ENCODE data around the gene FATE1.

Gene FATE1

DNA sequence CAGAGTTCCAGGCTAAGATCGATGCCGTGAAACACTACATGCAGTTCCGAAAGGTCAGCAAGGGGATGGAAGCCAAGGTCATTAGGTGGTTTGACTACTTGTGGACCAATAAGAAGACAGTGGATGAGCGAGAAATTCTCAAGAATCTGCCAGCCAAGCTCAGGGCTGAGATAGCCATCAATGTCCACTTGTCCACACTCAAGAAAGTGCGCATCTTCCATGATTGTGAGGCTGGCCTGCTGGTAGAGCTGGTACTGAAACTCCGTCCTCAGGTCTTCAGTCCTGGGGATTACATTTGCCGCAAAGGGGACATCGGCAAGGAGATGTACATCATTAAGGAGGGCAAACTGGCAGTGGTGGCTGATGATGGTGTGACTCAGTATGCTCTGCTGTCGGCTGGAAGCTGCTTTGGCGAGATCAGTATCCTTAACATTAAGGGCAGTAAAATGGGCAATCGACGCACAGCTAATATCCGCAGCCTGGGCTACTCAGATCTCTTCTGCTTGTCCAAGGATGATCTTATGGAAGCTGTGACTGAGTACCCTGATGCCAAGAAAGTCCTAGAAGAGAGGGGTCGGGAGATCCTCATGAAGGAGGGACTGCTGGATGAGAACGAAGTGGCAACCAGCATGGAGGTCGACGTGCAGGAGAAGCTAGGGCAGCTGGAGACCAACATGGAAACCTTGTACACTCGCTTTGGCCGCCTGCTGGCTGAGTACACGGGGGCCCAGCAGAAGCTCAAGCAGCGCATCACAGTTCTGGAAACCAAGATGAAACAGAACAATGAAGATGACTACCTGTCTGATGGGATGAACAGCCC lies 28.0 kb downstream of the FATE1 start:
- DNase-seq = no peak

DNA sequence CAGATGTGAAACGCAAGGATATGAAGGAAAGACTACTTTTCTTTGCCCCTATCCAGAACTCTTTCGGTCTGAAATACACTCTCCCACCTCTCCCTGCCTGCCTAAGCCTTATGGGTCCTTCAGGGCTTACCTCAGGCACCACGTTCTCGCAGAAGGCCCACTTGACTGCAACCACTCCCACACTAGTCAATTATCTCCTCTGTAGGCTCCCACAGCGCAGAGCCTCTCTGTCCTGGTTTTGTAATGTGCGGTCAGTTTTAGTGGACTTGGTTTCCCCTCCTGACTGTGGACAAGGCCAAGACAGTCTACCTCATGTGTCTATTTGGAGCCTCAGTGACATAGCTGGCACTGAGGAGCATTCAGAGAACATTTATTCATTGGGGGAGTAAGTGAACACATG lies 29.8 kb downstream of the FATE1 start:
- DNase-seq = no peak

DNA sequence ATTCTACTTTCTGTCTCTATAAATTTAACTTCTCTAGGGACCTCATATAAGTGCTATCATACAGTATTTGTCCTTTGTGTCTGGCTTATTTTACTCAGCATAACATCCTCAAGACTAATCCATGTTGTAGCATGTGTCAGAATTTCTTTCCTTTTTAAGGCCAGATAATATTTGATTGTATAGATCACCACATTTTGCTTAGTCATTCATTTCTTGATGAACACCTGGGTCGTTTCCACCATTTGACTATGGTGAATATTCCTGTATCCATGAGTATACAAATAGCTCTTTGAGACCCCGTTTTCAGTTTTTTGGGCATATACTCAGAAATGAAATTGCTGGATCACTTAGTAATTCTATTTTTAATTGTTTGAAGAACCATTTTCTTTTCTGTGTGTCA lies 30.7 kb downstream of the FATE1 start:
- no peak for DNase-seq

DNA sequence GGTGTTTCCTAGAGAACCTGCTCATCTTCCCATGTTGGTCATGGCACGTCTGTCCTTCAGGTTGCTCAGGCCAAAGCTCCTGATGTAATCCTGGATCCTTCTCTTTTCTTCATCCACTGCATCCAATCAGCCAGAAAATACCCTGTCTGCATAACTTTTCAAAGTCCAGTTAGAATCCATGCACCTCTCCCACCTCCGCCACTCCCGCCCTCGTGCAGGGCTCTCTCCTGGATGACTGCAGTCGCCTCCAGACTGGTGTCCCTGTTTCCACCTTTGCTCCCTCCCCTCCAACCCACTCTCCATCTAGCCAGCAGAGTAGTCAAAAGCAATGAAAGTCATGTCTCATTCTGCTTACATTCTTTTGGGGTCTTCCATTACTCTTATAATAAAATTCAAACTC lies 34.7 kb downstream of the FATE1 start:
- DNase-seq = no peak

DNA sequence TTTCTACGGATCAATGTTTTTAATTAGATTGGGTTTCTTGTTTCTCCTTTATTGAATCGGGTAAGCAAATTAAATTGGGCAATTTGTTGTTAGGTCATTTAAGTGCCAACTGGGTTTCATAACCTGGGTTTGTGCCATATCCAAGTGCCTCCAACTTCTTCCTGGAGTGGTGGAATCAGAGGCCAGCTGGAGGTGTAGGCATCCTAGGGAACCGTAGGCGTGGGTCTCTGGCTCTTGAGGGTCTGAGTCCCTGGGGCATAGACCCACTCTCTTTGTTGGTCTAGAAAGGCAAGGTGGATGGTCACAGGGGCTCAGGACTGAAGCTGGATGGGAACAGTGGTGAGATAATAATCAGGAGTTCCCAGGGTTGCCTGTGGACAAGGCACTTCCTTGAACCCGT lies 37.0 kb downstream of the FATE1 start:
- no peak for DNase-seq

DNA sequence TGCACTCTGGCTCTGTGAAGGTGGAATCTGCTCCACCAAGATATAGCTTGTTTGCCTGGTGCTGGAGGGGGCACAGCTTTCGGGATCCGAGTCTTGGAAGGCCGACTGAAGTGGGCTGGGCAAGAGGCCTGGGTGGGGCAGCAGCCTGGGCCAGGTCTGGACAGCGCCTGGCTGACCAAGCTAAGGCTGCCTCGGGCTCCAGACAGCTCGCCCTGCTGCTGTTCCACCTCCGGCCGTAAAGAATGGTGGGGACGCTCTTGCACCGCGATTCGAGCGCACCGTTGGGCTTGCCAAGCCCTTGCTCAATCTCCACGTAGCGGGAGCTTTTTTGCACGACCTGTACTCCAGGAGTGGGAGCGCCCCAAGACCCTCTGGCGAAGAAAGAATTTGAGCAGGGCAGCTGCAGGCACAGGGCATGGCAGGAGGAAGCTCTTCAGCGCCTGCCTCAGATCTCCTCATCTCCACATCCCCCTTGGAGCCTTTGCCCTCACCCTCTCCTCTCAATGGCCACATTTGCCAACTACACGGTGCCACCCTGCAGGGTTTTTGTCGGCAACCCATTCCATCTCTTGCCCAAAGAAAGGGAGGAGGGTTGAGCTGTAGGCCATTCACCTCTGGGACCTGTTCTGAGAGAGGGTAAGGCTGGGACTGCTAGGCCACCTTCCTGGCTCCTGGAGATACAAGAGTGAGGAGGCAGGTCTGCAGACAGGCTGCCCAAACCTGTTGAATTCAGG lies 37.6 kb downstream of the FATE1 start:
- no peak for DNase-seq

DNA sequence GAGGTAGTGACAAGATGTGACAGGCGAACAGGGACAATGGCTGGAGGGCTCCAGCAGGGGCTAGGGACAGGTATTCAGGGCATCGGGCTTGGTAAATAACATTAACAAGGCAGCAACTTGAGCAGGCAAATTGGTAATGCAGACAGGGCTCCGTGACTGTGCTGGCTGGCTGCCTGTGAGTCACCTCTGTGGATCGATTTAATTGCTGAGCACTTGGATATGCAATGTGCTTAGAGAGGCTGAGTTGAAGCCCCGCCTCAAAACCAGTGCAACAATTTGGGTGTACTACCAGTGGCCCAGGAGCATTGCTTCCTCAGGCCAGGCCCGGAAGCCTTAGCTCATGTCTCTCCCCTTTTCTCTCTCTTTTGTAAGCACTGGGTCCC lies 38.2 kb downstream of the FATE1 start:
- no peak for DNase-seq

DNA sequence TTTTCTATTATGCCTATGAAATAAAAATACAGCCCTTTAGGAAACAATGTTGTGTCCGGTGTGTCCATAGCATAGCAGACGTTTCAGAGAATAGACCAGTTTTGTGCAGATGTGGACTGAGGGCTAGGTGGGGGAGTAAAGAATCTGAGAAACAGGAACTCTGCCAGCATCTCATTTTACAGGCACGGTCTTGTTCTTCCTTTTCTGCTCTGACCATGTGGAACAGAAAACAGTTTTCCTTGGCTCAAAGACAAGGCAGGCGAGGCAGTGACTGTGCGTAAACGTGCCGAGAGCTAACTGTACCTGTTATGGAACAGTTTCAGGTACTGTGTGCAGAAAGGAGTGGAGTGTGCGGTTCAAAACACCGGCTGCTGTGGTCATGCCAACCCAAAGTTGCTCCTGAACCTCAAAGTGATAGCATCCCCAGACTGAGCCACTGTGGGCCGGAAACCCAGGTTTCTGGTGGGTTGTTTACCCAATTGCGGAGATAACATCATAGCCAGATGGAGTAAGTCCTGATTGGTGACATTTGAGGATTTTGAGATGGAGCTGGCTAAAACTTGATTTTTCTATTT lies 38.9 kb downstream of the FATE1 start:
- no peak for DNase-seq

DNA sequence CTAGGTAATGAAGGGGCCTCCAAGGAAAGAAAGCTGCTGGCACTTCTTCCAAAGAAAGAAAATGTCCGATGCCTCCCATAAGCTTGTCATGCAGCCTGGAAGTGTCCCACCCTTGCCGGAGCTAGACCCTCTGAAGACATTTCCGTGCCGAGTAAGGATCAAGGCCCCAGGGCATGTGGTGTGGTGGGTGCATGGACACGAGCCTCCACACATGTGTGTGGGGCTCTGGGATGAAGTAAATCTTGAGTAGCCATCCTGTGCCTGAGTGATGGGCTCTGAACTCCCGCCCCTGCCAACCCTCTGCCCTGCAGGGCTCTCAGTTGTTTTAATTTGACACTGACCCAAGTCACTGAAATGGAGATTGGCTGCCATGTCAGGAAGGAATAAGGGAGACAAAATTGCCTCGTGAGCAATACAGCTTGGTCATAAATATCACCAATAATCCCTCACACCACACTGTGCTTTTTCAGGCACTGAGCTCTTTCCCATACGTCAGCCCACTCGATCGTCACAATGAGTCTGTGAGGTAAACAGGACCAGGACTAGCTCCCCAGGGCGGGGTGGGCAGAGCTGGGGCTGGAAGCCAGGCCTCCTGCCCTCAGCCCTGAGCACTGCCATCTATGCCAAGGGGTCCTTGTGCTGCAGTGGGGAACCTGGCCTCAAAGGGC lies 43.3 kb downstream of the FATE1 start:
- no peak for DNase-seq

DNA sequence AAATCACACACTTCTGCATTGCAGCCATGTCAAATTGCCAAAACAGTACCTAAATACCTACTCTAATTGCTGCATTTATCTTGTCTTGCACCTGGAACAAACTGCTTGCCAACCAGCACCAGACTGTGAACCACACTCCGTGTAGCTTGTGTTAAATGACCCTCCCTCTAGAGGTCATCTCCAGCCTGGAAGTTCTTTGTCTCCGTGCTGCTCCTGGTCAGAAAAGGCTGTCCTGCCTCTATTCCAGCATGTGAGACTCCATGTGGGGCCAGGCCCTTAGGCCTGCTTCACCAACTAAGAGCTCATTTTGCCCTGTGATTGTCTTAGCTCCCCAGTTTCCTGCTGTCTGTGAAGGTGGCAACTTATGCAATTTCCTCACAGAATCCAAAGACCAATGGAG lies 47.0 kb downstream of the FATE1 start:
- no peak for DNase-seq

DNA sequence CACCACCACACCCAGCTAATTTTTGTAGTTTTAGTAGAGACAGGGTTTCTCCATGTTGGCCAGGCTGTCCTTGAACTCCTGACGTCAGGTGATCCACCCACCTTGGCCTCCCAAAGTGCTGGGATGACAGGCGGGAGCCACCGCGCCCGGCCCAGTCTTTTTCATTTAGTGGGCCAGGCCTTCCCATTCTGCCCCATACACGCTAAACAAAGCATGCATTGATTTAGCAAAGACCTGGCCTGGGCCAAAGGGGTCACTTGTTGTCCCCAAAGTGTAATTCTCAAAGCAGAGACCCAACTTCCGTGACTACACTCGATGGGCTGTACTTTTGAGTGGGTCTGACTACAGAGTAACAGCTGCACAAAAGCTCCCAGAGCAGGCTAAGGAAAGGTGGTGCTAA lies 47.9 kb downstream of the FATE1 start:
- no peak for DNase-seq

DNA sequence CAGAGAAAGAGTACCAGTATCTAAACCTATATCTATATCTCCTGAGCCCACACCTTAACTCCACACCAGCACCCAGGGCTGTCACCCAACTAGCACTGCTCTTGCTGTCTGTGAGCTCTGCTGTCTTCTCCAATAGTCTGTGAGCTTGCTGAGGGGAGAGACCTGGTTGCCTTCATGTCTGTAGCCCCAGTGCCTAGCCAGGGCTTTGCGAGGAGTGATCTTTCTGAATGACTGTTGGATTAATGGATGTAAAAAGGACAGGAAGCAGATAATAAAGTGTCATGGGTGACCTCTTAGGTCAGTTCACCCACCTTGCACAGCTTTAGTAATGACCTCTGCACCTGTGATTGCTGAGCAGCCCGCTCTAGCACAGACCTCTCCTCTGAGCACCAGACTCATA lies 49.2 kb downstream of the FATE1 start:
- DNase-seq = no peak

DNA sequence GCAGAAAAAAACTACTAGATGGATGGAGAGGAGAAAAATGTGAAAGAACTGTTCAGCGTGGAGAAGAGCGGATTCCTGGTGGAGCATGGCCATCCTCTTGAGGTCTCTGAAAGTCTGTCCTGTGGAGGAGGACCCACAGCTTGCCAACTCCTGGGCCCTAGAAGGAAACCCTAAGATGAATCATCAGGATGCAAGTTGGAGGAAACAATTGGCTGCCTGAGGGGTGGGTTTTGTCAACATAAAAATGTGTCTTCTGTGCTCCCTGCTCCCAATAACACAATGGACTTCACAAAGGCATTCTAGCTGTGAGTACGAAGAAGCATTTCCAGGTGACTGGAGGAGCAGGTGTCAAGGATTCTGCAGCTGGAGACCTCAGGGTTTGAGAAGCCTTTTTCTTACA lies 55.9 kb downstream of the FATE1 start:
- DNase-seq = no peak
